Neural progenitor cell (in vitro differentiated cells): ENCODE data around the gene PRKCA. TPM values are rescaled to one million over a fixed set of nuclear protein-coding genes. Genes with fewer than 3 reads are reported as not detected.

Source experiments
- DNase-seq: peaks from one replicate; pipeline ENCODE4 v3.0.0-alpha.2; 2016; ENCODE audit warnings: low spot score
- H2AFZ ChIP-seq: fragments of 200-600 bp; sonication (generic); replicated peaks from 2 replicates; pipeline ENCODE4 v1.6.1; 2016; ENCODE audit warnings: antibody characterized with exemption
- H3F3A ChIP-seq: fragments of 200-600 bp; sonication (generic); 2 replicates; pipeline ENCODE4 v1.6.1; 2016; ENCODE audit warnings: antibody characterized with exemption, low read depth
- H3K27ac ChIP-seq: fragments of 200-600 bp; sonication (generic); 2 replicates; pipeline ENCODE4 v1.5.1; 2016; ENCODE audit warnings: mild to moderate bottlenecking
- H3K27me3 ChIP-seq: fragments of 200-600 bp; sonication (generic); 2 replicates; pipeline ENCODE4 v1.6.1; 2016; ENCODE audit warnings: mild to moderate bottlenecking, moderate library complexity
- H3K36me3 ChIP-seq: fragments of 200-600 bp; sonication (generic); 2 replicates; pipeline ENCODE4 v1.5.1; 2016
- H3K4me1 ChIP-seq: fragments of 200-600 bp; sonication (generic); 2 replicates; pipeline ENCODE4 v1.6.1; 2016; ENCODE audit warnings: mixed run types
- H3K4me2 ChIP-seq: fragments of 200-600 bp; sonication (generic); 2 replicates; pipeline ENCODE4 v1.6.1; 2016
- H3K4me3 ChIP-seq: fragments of 200-600 bp; sonication (generic); 2 replicates; pipeline ENCODE4 v1.5.1; 2016
- H3K79me2 ChIP-seq: fragments of 200-600 bp; sonication (generic); 2 replicates; pipeline ENCODE4 v1.6.1; 2016; ENCODE audit warnings: low read depth
- H3K9ac ChIP-seq: fragments of 200-600 bp; sonication (generic); 2 replicates; pipeline ENCODE4 v1.6.1; 2016
- H3K9me3 ChIP-seq: fragments of 200-600 bp; sonication (generic); 2 replicates; pipeline ENCODE4 v1.5.1; 2016; ENCODE audit warnings: low read depth
- H4K20me1 ChIP-seq: fragments of 200-600 bp; sonication (generic); 2 replicates; pipeline ENCODE4 v1.6.1; 2016; ENCODE audit warnings: low read depth
- H3K27ac Mint-ChIP-seq: 3 replicates; pipeline ENCODE4 v1.8.0; 2021; ENCODE audit warnings: mixed read lengths
- H3K27me3 Mint-ChIP-seq: 2 replicates; pipeline ENCODE4 v1.8.0; 2022; ENCODE audit warnings: low read depth, mild to moderate bottlenecking, inconsistent platforms, moderate library complexity, mixed read lengths; ENCODE audit not compliant: insufficient read depth
- H3K36me3 Mint-ChIP-seq: 3 replicates; pipeline ENCODE4 v1.8.0; 2021; ENCODE audit warnings: mixed read lengths
- H3K4me1 Mint-ChIP-seq: 3 replicates; pipeline ENCODE4 v1.8.0; 2021; ENCODE audit warnings: mixed read lengths
- H3K4me3 Mint-ChIP-seq: 3 replicates; pipeline ENCODE4 v1.8.0; 2021; ENCODE audit warnings: mild to moderate bottlenecking, moderate library complexity, mixed read lengths
- H3K9me3 Mint-ChIP-seq: 3 replicates; pipeline ENCODE4 v1.8.0; 2020; ENCODE audit warnings: mixed read lengths
- CTCF ChIP-seq: fragments of 200-600 bp; sonication (generic); IDR thresholded peaks from 2 replicates; pipeline ENCODE4 v1.5.1; 2017; ENCODE audit warnings: antibody characterized with exemption, mild to moderate bottlenecking
- EZH2 ChIP-seq: fragments of 200-600 bp; sonication (generic); IDR thresholded peaks from 2 replicates; pipeline ENCODE4 v1.6.1; 2017; ENCODE audit warnings: antibody characterized with exemption, mild to moderate bottlenecking, moderate library complexity
- EZH2phosphoT487 ChIP-seq: fragments of 200-600 bp; sonication (generic); IDR thresholded peaks from 2 replicates; pipeline ENCODE4 v1.6.1; 2017; ENCODE audit warnings: antibody characterized with exemption
- total RNA-seq: library from RNA; depleted of rRNA; stranded (reverse); fragments of >200 nt; gene quantifications from 2 replicates; pipeline ENCODE4 v1.2.3, GENCODE V29; 2015; ENCODE audit warnings: low replicate concordance

The PRKCA gene
- total RNA-seq, 1 donor from 2014 or later = 2.1 TPM

GRCh38 chr17:66786107-66786506, 483.7 kb downstream of the PRKCA start:
- H3K4me1 Mint-ChIP-seq = peaks cover 16% of the 10 kb centered on the region
- H3K27ac Mint-ChIP-seq = no peak overlapping the region
- no peak overlapping the region for H3K27ac ChIP-seq
- no peaks in the 10 kb centered on the region for H3K27me3 ChIP-seq
- no peak for TF ChIP-seq EZH2phosphoT487
- TF ChIP-seq EZH2 = no peak
- no peaks in the 10 kb centered on the region for H3K9me3 Mint-ChIP-seq
- H3K4me2 ChIP-seq = no peak overlapping the region
- no peaks in the 10 kb centered on the region for H4K20me1 ChIP-seq
- no peaks in the 10 kb centered on the region for H3K79me2 ChIP-seq
- H3F3A ChIP-seq = no peaks in the 10 kb centered on the region
- peaks cover 2% of the 10 kb centered on the region for H3K27me3 Mint-ChIP-seq
- H3K36me3 Mint-ChIP-seq = peaks cover 5% of the 10 kb centered on the region
- H3K4me1 ChIP-seq = peaks cover 15% of the 10 kb centered on the region
- H3K4me3 ChIP-seq = no peak overlapping the region
- no peaks in the 10 kb centered on the region for H3K9me3 ChIP-seq
- no peaks in the 10 kb centered on the region for H3K36me3 ChIP-seq
- no peak for DNase-seq
- H2AFZ ChIP-seq = no peak overlapping the region
- H3K4me3 Mint-ChIP-seq = no peak overlapping the region
- H3K9ac ChIP-seq = no peak overlapping the region

DNA sequence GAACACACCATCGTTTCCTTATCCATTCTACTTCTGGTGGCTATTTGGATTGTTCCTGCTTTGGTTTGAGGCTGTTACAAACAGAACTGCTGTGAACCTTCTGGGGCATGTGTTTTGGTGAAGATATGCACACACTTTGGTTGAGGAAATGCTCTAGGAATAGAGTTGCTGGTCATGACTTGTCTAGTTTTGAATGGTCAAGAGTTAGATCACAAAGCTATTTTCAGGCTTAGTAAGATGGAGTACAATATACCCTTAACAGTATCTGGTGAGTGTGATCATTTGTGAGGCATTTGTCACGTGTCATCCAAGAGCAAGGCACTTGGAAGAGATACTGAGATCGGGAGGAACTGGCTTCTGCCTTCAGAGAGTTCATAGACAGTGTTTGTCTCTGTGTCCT, 485.5 kb downstream of the PRKCA start:
- Mint-ChIP-seq H3K9me3 (no peaks in the 10 kb centered on the region), H3K27me3 (peaks cover 6% of the 10 kb centered on the region), H3K36me3 (peaks cover 9% of the 10 kb centered on the region), H3K27ac (no peak overlapping the region), H3K4me1 (peaks cover 19% of the 10 kb centered on the region), H3K4me3 (no peak overlapping the region)
- DNase-seq = no peak
- Histone ChIP-seq H2AFZ (no peak overlapping the region), H3K36me3 (no peaks in the 10 kb centered on the region), H3K27me3 (no peaks in the 10 kb centered on the region), H3K4me1 (peaks cover 15% of the 10 kb centered on the region), H3K9ac (no peak overlapping the region), H3K4me3 (no peak overlapping the region), H4K20me1 (no peaks in the 10 kb centered on the region), H3F3A (no peaks in the 10 kb centered on the region), H3K27ac (no peak overlapping the region), H3K79me2 (no peaks in the 10 kb centered on the region), H3K4me2 (no peak overlapping the region), H3K9me3 (no peaks in the 10 kb centered on the region)
- no peak for TF ChIP-seq CTCF

- peaks cover 10% of the 10 kb centered on the region for H3K4me1 Mint-ChIP-seq
Observed at GRCh38 chr17:66789093-66789492, 486.7 kb downstream of the PRKCA start.

GRCh38 chr17:66789961-66790437, 487.6 kb downstream of the PRKCA start:
- peaks cover 10% of the 10 kb centered on the region for H3K4me1 Mint-ChIP-seq
- Histone ChIP-seq H4K20me1 (no peaks in the 10 kb centered on the region), H3K27ac (no peak overlapping the region), H3K9me3 (no peaks in the 10 kb centered on the region), H3K27me3 (no peaks in the 10 kb centered on the region), H3F3A (no peaks in the 10 kb centered on the region), H3K4me1 (peaks cover 6% of the 10 kb centered on the region), H3K4me3 (no peak overlapping the region), H3K79me2 (no peaks in the 10 kb centered on the region), H3K9ac (no peak overlapping the region), H3K4me2 (no peak overlapping the region), H3K36me3 (no peaks in the 10 kb centered on the region), H2AFZ (no peak overlapping the region)
- no peak for DNase-seq
- no peaks in the 10 kb centered on the region for H3K9me3 Mint-ChIP-seq
- H3K36me3 Mint-ChIP-seq = peaks cover 9% of the 10 kb centered on the region
- H3K27ac Mint-ChIP-seq = no peak overlapping the region
- H3K27me3 Mint-ChIP-seq = peaks cover 5% of the 10 kb centered on the region
- no peak overlapping the region for H3K4me3 Mint-ChIP-seq
- no peak for TF ChIP-seq EZH2phosphoT487
- no peak for TF ChIP-seq CTCF
- TF ChIP-seq EZH2 = no peak

More at GRCh38 chr17:66789093-66789492, 486.7 kb downstream of the PRKCA start:
- no peaks in the 10 kb centered on the region for H3K9me3 Mint-ChIP-seq
- Histone ChIP-seq H3K4me2 (no peak overlapping the region), H3K4me3 (no peak overlapping the region), H3K27ac (no peak overlapping the region), H4K20me1 (no peaks in the 10 kb centered on the region), H3K9ac (no peak overlapping the region), H3K4me1 (peaks cover 6% of the 10 kb centered on the region), H3F3A (no peaks in the 10 kb centered on the region), H3K36me3 (no peaks in the 10 kb centered on the region), H3K9me3 (no peaks in the 10 kb centered on the region), H3K27me3 (no peaks in the 10 kb centered on the region), H2AFZ (peak overlapping the region; percentile 63), H3K79me2 (no peaks in the 10 kb centered on the region)
- H3K36me3 Mint-ChIP-seq = peaks cover 9% of the 10 kb centered on the region
- H3K27ac Mint-ChIP-seq = no peak overlapping the region
- no peak for DNase-seq
- no peak for TF ChIP-seq EZH2
- peaks cover 6% of the 10 kb centered on the region for H3K27me3 Mint-ChIP-seq
- no peak overlapping the region for H3K4me3 Mint-ChIP-seq
